ENCODE results near the gene EIF4E.
"Not testable (repeated sequence)": the region's sequence is repeated elsewhere in the genome, so short reads cannot be mapped to it uniquely, and the experiment has no call there.

Gene EIF4E

GRCh38 chr4:98930311-98930865 is 1.5 kb upstream of the EIF4E start:
- no peak for DNase-seq

- peak; percentile 57 to 81 for DNase-seq
Measured at GRCh38 chr4:98929341-98930267, 671 bp upstream of the EIF4E start.

GRCh38 chr4:98928131-98928504 is 815 bp downstream of the EIF4E start:
- DNase-seq, result peak; percentile 66 to 70

GRCh38 chr4:98926257-98926656 is 2.7 kb downstream of the EIF4E start:
- not testable (repeated sequence) for DNase-seq

GRCh38 chr4:98921292-98921691 is 7.6 kb downstream of the EIF4E start:
- no peak for DNase-seq

GRCh38 chr4:98919996-98920395 is 8.9 kb downstream of the EIF4E start:
- DNase-seq, result no peak

- not testable (repeated sequence) for DNase-seq
Measured at GRCh38 chr4:98910728-98911127, 18.2 kb downstream of the EIF4E start.

GRCh38 chr4:98909646-98910401 is 19.1 kb downstream of the EIF4E start:
- no peak for DNase-seq

- DNase-seq, result no peak
Measured at GRCh38 chr4:98908703-98909262, 20.1 kb downstream of the EIF4E start.

- no peak for DNase-seq
Measured at GRCh38 chr4:98908182-98908581, 20.8 kb downstream of the EIF4E start.

- no peak for DNase-seq
Measured at GRCh38 chr4:98905839-98906238, 23.1 kb downstream of the EIF4E start.

GRCh38 chr4:98905297-98905696 is 23.6 kb downstream of the EIF4E start:
- no peak for DNase-seq

GRCh38 chr4:98903963-98904362 is 25.0 kb downstream of the EIF4E start:
- DNase-seq, result no peak

- no peak for DNase-seq
Measured at GRCh38 chr4:98903561-98903960, 25.4 kb downstream of the EIF4E start.

- no peak for DNase-seq
Measured at GRCh38 chr4:98899277-98899676, 29.7 kb downstream of the EIF4E start.

GRCh38 chr4:98891478-98892337 is 37.2 kb downstream of the EIF4E start:
- no peak for DNase-seq

GRCh38 chr4:98890702-98891455 is 38.1 kb downstream of the EIF4E start:
- DNase-seq, result no peak

GRCh38 chr4:98887145-98887544 is 41.8 kb downstream of the EIF4E start:
- no peak for DNase-seq

GRCh38 chr4:98886382-98886781 is 42.6 kb downstream of the EIF4E start:
- DNase-seq, result not testable (repeated sequence)

- not testable (repeated sequence) for DNase-seq
Measured at GRCh38 chr4:98880884-98881283, 48.0 kb downstream of the EIF4E start.

- DNase-seq, result no peak
Measured at GRCh38 chr4:98879515-98879914, 49.4 kb downstream of the EIF4E start.

GRCh38 chr4:98873059-98873458 is 55.9 kb downstream of the EIF4E start:
- DNase-seq, result no peak
